ENCODE data around the gene RAB40C. TPM values are rescaled to one million over a fixed set of nuclear protein-coding genes. Genes with fewer than 3 reads are reported as not detected.

RAB40C gene
- total and polyA plus RNA-seq, 9 of the 15 experiments (the other 6 are each of a cell fraction or from before 2014, with no cell fraction given), result 0.17 to 23.4 (median 8.7) TPM

DNA sequence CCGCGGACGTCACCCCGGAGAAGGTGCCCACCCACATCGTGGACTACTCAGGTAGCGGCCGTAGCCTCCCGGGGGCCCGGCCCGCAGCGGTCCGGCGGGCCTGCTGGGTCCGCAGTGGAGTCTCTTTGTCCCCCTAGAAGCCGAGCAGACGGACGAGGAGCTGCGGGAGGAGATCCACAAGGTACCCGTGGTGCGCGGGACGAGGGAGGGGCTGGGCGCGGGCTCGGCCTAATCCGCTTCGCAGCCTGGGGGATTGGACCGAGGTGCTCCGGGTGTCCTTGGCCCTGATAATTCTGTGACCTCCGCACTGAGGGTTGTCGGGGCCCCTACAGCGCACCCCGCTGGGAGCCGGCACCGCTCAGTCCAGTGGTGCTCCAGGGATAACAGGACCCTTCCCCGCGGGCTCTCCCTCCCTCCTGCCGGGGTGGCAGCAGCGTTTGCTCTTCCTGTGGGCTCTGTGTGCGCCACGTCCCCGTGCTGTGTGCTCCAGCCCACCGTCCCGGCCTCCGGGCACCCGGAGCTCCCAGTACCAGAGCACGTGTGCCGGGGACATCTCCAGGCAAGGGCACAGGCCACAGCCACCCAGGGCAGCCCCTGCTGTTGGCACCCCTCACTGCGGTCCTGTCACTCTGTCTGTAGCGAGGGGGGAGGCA is 78.8 kb downstream of the RAB40C start (continued):
- TF ChIP-seq RBBP5 (IDR thresholded peaks at IDR 0.05; ENCODE audit: borderline replicate concordance, insufficient read depth, low read length, poor library complexity, severe bottlenecking) (peak; percentile 25), SAFB (IDR thresholded peaks at IDR 0.05; ENCODE audit: borderline replicate concordance, low read depth, low read length) (no peak), BRCA1 (IDR thresholded peaks at IDR 0.05) (no peak), BRCA1 (CRISPR knock-in tag; IDR thresholded peaks at IDR 0.05) (no peak), RBFOX2 (IDR thresholded peaks at IDR 0.05; ENCODE audit: low read depth, low read length) (peak; percentile 7; the same call in 1 of the 2 replicates)
- TF ChIP-seq, protein P1, sequence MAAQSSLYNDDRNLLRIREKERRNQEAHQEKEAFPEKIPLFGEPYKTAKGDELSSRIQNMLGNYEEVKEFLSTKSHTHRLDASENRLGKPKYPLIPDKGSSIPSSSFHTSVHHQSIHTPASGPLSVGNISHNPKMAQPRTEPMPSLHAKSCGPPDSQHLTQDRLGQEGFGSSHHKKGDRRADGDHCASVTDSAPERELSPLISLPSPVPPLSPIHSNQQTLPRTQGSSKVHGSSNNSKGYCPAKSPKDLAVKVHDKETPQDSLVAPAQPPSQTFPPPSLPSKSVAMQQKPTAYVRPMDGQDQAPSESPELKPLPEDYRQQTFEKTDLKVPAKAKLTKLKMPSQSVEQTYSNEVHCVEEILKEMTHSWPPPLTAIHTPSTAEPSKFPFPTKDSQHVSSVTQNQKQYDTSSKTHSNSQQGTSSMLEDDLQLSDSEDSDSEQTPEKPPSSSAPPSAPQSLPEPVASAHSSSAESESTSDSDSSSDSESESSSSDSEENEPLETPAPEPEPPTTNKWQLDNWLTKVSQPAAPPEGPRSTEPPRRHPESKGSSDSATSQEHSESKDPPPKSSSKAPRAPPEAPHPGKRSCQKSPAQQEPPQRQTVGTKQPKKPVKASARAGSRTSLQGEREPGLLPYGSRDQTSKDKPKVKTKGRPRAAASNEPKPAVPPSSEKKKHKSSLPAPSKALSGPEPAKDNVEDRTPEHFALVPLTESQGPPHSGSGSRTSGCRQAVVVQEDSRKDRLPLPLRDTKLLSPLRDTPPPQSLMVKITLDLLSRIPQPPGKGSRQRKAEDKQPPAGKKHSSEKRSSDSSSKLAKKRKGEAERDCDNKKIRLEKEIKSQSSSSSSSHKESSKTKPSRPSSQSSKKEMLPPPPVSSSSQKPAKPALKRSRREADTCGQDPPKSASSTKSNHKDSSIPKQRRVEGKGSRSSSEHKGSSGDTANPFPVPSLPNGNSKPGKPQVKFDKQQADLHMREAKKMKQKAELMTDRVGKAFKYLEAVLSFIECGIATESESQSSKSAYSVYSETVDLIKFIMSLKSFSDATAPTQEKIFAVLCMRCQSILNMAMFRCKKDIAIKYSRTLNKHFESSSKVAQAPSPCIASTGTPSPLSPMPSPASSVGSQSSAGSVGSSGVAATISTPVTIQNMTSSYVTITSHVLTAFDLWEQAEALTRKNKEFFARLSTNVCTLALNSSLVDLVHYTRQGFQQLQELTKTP (IDR thresholded peaks at IDR 0.05; ENCODE audit: low read depth in 1 of 2, partially characterized antibody in 2 of 2), result no peak
- TF ChIP-seq, protein P2, sequence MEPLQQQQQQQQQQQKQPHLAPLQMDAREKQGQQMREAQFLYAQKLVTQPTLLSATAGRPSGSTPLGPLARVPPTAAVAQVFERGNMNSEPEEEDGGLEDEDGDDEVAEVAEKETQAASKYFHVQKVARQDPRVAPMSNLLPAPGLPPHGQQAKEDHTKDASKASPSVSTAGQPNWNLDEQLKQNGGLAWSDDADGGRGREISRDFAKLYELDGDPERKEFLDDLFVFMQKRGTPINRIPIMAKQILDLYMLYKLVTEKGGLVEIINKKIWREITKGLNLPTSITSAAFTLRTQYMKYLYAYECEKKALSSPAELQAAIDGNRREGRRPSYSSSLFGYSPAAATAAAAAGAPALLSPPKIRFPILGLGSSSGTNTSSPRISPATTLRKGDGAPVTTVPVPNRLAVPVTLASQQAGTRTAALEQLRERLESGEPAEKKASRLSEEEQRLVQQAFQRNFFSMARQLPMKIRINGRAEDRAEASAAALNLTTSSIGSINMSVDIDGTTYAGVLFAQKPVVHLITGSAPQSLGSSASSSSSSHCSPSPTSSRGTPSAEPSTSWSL (CRISPR knock-in tag; IDR thresholded peaks at IDR 0.05; ENCODE audit: borderline replicate concordance), result no peak
